HG02885 (cell line): ENCODE measurements around the gene VWA5B2.

Source experiments
- ATAC-seq: cut with Tn5 transposase; IDR thresholded peaks from one replicate; pipeline ENCODE4 v1.9.1; 2021; ENCODE audit warnings: mild to moderate bottlenecking; ENCODE audit not compliant: unreplicated experiment, poor library complexity

VWA5B2 gene

GRCh38 chr3:184222521-184222920 lies 6.9 kb upstream of the VWA5B2 start:
- ATAC-seq, result no peak

- ATAC-seq, result no peak
Observed at GRCh38 chr3:184223946-184224345, 5.4 kb upstream of the VWA5B2 start.

- no peak for ATAC-seq
Observed at GRCh38 chr3:184227481-184227935, 1.9 kb upstream of the VWA5B2 start.

DNA sequence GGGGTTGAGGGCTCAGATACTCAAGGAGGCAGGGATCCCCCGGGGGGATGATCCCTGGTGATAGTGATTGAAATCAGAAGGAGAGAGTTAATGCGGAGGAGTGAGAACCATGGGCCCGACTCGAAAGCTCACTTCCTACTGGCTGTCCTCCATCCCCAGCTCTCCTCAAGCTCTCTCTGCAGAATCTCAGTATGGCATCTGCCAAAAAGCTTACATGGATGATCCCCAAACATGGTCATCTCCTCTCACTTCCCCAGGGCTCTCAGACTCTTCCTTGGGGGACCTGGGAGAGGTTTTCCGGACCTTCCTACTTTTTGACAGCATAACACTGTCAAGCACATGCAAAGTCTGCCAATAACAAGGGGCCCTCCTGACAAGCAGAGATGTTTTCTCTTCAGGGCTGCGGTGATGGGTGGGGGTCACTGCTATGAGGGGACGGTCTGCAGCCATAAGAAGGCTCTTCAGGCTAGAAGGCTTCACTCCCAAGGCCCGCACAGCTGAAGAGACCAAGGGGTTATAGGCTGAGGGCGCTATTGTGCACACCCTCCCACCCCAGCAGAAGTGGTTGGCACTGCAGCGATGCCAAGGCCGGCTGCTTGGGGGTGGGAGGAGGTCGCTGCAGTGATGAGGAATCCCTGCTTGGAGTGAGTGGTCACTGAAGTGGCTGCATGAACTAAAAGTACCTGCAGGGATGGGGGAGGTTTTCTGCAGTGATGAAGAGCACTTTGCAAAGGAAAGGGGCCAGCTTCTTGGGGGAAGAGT lies 828 bp upstream of the VWA5B2 start:
- ATAC-seq, result no peak

- no peak for ATAC-seq
Observed at GRCh38 chr3:184230081-184230602, 757 bp downstream of the VWA5B2 start.

- ATAC-seq, result no peak
Observed at GRCh38 chr3:184230603-184231528, 1.5 kb downstream of the VWA5B2 start.

GRCh38 chr3:184231671-184232070 lies 2.3 kb downstream of the VWA5B2 start:
- no peak for ATAC-seq

- no peak for ATAC-seq
Observed at GRCh38 chr3:184233127-184233843, 3.9 kb downstream of the VWA5B2 start.

GRCh38 chr3:184234224-184234623 lies 4.8 kb downstream of the VWA5B2 start:
- no peak for ATAC-seq

DNA sequence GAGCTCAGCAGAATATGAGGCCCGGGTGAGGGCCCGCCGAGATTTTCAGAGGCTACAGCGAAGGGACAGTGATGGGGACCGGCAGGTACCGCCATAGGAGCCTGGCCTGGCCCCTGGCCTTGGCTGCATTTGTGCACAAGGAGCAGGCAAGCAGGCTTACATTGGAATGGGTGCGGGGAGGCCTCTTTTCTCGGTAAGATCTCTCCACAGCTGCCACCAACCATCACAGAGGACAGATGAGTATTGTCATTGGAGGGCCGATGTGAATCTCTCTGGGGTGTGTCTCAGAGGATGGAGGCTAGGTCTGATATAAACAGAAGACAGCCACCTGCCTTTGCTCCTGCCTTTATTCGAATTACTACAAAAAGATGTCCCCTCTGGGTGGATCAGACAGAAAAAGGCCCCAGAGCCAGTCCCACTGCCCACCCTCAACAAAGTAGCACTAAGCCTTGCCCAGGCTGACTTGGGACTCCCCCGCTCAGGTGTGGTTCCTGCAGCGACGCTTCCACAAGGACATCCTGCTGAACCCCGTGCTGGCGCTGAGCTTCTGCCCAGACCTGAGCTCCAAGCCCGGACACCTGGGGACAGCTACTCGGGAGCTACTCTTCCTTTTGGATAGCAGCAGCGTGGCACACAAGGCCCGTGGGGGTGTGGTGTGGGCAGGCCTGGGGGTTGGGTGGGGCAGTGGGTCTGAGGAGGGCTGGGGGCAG lies 5.4 kb downstream of the VWA5B2 start:
- no peak for ATAC-seq

- no peak for ATAC-seq
Observed at GRCh38 chr3:184235381-184236032, 6.1 kb downstream of the VWA5B2 start.

DNA sequence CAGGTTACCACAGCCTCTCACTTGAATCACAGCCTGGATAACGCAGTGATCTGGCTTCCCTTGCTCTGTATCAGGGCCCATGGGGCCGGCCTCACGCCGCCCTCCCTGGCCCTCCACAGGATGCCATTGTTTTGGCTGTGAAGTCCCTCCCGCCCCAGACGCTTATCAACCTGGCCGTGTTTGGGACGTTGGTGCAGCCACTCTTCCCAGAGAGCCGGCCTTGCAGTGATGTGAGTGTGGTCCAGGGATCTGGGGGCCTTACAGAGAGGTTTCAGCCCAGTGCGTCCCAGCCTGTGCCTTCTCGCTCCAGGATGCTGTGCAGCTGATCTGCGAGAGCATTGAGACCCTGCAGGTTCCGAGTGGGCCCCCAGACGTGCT lies 6.6 kb downstream of the VWA5B2 start:
- ATAC-seq, result no peak

GRCh38 chr3:184236636-184237035 lies 7.3 kb downstream of the VWA5B2 start:
- no peak for ATAC-seq

GRCh38 chr3:184237211-184237610 lies 7.8 kb downstream of the VWA5B2 start:
- ATAC-seq, result no peak

DNA sequence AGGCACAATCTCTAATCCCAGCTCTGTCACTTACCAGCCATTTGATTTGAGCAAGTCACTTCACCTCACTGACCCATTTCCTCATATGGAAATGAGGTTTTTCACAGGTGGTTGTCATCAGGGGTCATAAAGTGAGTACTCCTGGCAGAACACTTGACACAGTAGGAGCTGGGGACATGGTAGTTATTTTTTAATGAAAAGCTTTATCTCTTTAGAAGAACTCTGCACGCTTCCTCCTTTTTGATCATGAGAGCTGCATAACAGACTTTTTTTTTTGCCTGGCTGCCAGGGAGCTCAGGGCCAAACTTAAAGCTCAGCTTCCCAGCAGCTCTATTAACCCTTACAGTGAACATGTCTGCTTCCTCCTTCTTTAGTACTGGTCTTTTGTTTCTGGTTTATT lies 8.4 kb downstream of the VWA5B2 start:
- no peak for ATAC-seq

DNA sequence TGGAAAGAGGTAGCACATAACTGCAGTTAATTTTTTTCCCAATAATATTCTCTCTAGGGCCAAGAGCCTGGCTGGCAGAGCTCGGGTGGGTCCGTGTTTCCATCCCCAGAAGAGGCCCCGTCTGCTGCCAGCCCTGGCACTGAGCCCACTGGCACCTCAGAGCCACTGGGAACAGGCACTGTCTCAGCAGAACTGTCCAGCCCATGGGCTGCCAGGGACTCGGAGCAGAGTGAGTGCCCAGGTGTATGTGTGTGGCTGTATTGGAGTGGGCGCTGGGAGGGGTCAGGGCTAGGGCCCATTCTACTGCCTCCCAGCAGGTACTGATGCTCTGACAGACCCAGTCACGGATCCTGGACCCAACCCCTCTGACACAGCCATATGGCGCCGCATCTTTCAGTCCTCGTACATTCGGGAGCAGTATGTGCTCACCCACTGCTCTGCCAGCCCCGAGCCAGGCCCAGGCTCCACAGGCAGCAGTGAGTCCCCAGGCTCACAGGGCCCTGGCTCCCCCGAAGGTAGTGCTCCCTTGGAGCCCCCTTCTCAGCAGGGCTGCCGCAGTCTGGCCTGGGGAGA lies 8.9 kb downstream of the VWA5B2 start:
- ATAC-seq, result no peak

GRCh38 chr3:184239221-184239620 lies 9.8 kb downstream of the VWA5B2 start:
- no peak for ATAC-seq

DNA sequence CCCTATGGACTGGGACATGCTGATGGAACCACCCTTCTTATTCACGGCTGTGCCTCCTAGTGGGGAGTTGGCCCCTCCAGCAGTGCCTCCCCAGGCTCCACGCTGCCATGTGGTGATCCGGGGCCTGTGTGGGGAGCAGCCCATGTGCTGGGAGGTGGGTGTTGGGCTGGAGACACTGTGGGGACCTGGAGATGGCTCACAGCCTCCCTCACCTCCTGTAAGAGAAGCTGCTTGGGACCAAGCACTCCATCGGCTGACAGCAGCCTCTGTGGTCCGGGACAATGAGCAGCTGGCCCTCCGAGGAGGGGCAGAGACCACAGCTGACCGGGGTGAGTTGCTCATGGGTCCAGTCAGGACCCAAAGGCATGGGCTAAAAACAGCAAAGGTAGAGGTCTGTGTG lies 10.3 kb downstream of the VWA5B2 start:
- ATAC-seq, result no peak
